Nephron (organoid): ENCODE data around the gene PNO1.

Experiments used
- H3K27ac Mint-ChIP-seq, 3 experiments: 2 replicates each; pipeline ENCODE4 v1.8.0; 2020; ENCODE audit warnings: mixed read lengths in 3 of 3, mild to moderate bottlenecking in 2 of 3, moderate library complexity in 1 of 3
- H3K27me3 Mint-ChIP-seq: 2 replicates; pipeline ENCODE4 v1.8.0; 2021; ENCODE audit warnings: low read depth, mild to moderate bottlenecking, moderate library complexity, mixed read lengths
- H3K36me3 Mint-ChIP-seq: 2 replicates; pipeline ENCODE4 v1.8.0; 2020; ENCODE audit warnings: low read depth, mixed read lengths
- H3K4me1 Mint-ChIP-seq: 2 replicates; pipeline ENCODE4 v1.8.0; 2020; ENCODE audit warnings: mixed read lengths
- H3K4me3 Mint-ChIP-seq, 3 experiments: 2 replicates each; pipeline ENCODE4 v1.8.0; 2020; ENCODE audit warnings: mild to moderate bottlenecking in 3 of 3, mixed read lengths in 3 of 3, moderate library complexity in 2 of 3
- H3K9me3 Mint-ChIP-seq: 2 replicates; pipeline ENCODE4 v1.8.0; 2020; ENCODE audit warnings: mixed read lengths
- CTCF ChIP-seq, 3 experiments: fragments of 200-600 bp; sonication (generic); IDR thresholded peaks; one replicate each; pipeline ENCODE4 v1.5.0; 2021; ENCODE audit warnings: antibody characterized with exemption in 3 of 3; ENCODE audit not compliant: unreplicated experiment in 3 of 3

PNO1 gene

GRCh38 chr2:68190991-68191731 is 33.5 kb downstream of the PNO1 start:
- peaks cover 35% of the 10 kb centered on the region for H3K4me1 Mint-ChIP-seq

GRCh38 chr2:68193144-68193543 is 35.5 kb downstream of the PNO1 start:
- Mint-ChIP-seq H3K27me3 (no peaks in the 10 kb centered on the region), H3K4me3 (no peak overlapping the region), H3K27ac (no peak overlapping the region), H3K4me1 (peaks cover 37% of the 10 kb centered on the region), H3K9me3 (no peaks in the 10 kb centered on the region), H3K36me3 (no peaks in the 10 kb centered on the region)
- no peak for TF ChIP-seq CTCF (IDR thresholded peaks at IDR 0.05; ENCODE audit: unreplicated experiment in 3 of 3)

More at GRCh38 chr2:68190991-68191731, 33.5 kb downstream of the PNO1 start:
- TF ChIP-seq CTCF (IDR thresholded peaks at IDR 0.05; ENCODE audit: unreplicated experiment in 3 of 3) = no peak
- Mint-ChIP-seq H3K27ac (no peak overlapping the region), H3K4me3 (no peak overlapping the region), H3K9me3 (no peaks in the 10 kb centered on the region), H3K36me3 (peaks cover 8% of the 10 kb centered on the region), H3K27me3 (no peaks in the 10 kb centered on the region)

DNA sequence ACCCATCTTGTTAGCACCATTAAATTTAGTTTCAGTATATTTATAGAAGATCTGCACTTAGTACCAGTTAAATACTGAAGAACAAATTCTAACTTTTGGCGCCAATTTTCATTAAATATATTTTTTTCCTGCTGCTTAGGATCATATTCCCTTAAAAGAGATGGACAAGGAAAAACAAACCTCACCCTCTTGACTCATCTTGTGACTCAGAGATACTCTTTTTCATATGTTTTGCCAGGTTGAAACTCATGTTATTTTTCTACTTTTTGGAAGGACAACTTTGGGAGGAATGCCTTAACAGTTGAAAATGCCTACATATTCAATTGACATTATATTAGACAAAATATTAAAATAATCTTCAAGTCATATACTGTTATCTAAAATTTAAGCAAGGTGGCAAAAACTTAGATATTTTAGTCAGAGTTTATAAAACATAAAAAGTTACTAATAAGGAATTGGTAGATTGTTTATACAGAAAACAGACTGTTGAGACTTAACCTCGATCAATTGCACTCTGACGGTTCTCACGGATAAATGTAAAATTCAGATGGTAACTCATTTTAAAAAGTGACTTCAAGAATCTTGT is 36.2 kb downstream of the PNO1 start:
- Mint-ChIP-seq H3K36me3 (no peaks in the 10 kb centered on the region), H3K27ac (no peak overlapping the region), H3K4me1 (peaks cover 37% of the 10 kb centered on the region), H3K9me3 (no peaks in the 10 kb centered on the region), H3K27me3 (no peaks in the 10 kb centered on the region), H3K4me3 (no peak overlapping the region)
- TF ChIP-seq CTCF (IDR thresholded peaks at IDR 0.05; ENCODE audit: unreplicated experiment in 3 of 3) = no peak

GRCh38 chr2:68195096-68195495 is 37.4 kb downstream of the PNO1 start:
- H3K4me1 Mint-ChIP-seq = peaks cover 37% of the 10 kb centered on the region
- no peak for TF ChIP-seq CTCF (IDR thresholded peaks at IDR 0.05; ENCODE audit: unreplicated experiment in 3 of 3)
- H3K27me3 Mint-ChIP-seq = no peaks in the 10 kb centered on the region
- peak overlapping the region; percentile 49 to 74 (median 60) for H3K27ac Mint-ChIP-seq
- no peaks in the 10 kb centered on the region for H3K36me3 Mint-ChIP-seq
- no peaks in the 10 kb centered on the region for H3K9me3 Mint-ChIP-seq
- no peak overlapping the region for H3K4me3 Mint-ChIP-seq

DNA sequence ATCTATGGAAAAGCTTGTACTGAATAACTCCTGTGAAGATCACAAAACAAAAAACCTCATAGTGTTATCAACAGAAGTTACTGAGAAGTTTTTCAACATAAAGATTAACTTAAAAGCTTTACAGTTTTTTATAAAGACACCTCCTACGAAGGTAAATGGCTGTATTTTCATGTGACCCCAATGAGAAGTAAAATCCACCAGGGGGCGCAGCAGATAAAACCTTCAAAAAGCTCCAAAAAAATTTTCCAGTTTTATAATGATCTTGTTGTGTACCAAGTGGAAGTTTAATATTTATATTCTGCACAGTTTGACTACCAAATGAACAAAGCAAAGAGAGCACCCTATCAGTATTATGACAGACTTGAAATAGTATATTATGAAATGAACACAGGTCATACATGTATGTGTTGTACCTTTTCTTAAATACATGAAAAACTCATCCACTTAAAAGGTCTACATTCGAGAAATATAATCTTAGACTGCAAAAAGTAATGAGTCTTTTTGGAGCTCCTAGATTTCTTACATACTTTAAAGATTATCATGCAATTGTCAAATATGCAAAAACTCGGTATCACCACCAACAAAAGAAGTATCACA is 38.5 kb downstream of the PNO1 start:
- peaks cover 42% of the 10 kb centered on the region for H3K4me1 Mint-ChIP-seq
- no peaks in the 10 kb centered on the region for H3K36me3 Mint-ChIP-seq
- no peaks in the 10 kb centered on the region for H3K9me3 Mint-ChIP-seq
- no peaks in the 10 kb centered on the region for H3K27me3 Mint-ChIP-seq
- peak; percentile 39 to 55 (median 44) for TF ChIP-seq CTCF (IDR thresholded peaks at IDR 0.05; ENCODE audit: unreplicated experiment in 3 of 3)
- H3K4me3 Mint-ChIP-seq = no peak overlapping the region
- H3K27ac Mint-ChIP-seq = peak overlapping the region in 1 of 3 experiments; percentile 49
